ENCODE results near the gene SH3TC1.

Gene SH3TC1

GRCh38 chr4:8198206-8198905 is 734 bp upstream of the SH3TC1 start:
- Mint-ChIP-seq H3K4me3 (peak overlapping the region; percentile 84), H3K9me3 (no peaks in the 10 kb centered on the region), H3K36me3 (no peaks in the 10 kb centered on the region), H3K27ac (peak overlapping the region; percentile 79), H3K4me1 (peaks cover 48% of the 10 kb centered on the region)
- DNase-seq (ENCODE audit: low spot score in 2 of 2) (no peak), ATAC-seq (no peak)

GRCh38 chr4:8199594-8200301 is 658 bp downstream of the SH3TC1 start:
- no peaks in the 10 kb centered on the region for H3K9me3 Mint-ChIP-seq
- peaks cover 50% of the 10 kb centered on the region for H3K4me1 Mint-ChIP-seq
- H3K4me3 Mint-ChIP-seq = peak overlapping the region; percentile 84
- no peaks in the 10 kb centered on the region for H3K36me3 Mint-ChIP-seq
- DNase-seq (ENCODE audit: low spot score in 2 of 2) (peak in 1 of 2 donors; percentile 59), ATAC-seq (no peak)
- H3K27ac Mint-ChIP-seq = peak overlapping the region; percentile 79

- no peaks in the 10 kb centered on the region for H3K9me3 Mint-ChIP-seq
- no peaks in the 10 kb centered on the region for H3K36me3 Mint-ChIP-seq
- H3K27ac Mint-ChIP-seq = peak overlapping the region; percentile 85
- peak overlapping the region; percentile 84 for H3K4me3 Mint-ChIP-seq
- no peak for DNase-seq (ENCODE audit: low spot score in 2 of 2)
- no peak for ATAC-seq
- peaks cover 50% of the 10 kb centered on the region for H3K4me1 Mint-ChIP-seq
These were observed 1.3 kb downstream of the SH3TC1 start for GRCh38 chr4:8200302-8200975.

GRCh38 chr4:8201321-8201781 is 2.3 kb downstream of the SH3TC1 start:
- Mint-ChIP-seq H3K27ac (peak overlapping the region; percentile 85), H3K4me3 (peak overlapping the region; percentile 84), H3K4me1 (peaks cover 55% of the 10 kb centered on the region), H3K9me3 (no peaks in the 10 kb centered on the region), H3K36me3 (no peaks in the 10 kb centered on the region)
- DNase-seq (ENCODE audit: low spot score in 2 of 2) (peak in 1 of 2 donors; percentile 69), ATAC-seq (peak; percentile 51)

GRCh38 chr4:8202108-8203051 is 3.3 kb downstream of the SH3TC1 start:
- no peaks in the 10 kb centered on the region for H3K36me3 Mint-ChIP-seq
- no peaks in the 10 kb centered on the region for H3K9me3 Mint-ChIP-seq
- ATAC-seq (no peak), DNase-seq (ENCODE audit: low spot score in 2 of 2) (no peak)
- peak overlapping the region; percentile 85 for H3K27ac Mint-ChIP-seq
- H3K4me1 Mint-ChIP-seq = peaks cover 55% of the 10 kb centered on the region
- peak overlapping the region; percentile 84 for H3K4me3 Mint-ChIP-seq

GRCh38 chr4:8203052-8203401 is 3.9 kb downstream of the SH3TC1 start:
- no peak for DNase-seq (ENCODE audit: low spot score in 2 of 2)
- H3K36me3 Mint-ChIP-seq = no peaks in the 10 kb centered on the region
- H3K4me1 Mint-ChIP-seq = peaks cover 54% of the 10 kb centered on the region
- no peak overlapping the region for H3K4me3 Mint-ChIP-seq
- no peaks in the 10 kb centered on the region for H3K9me3 Mint-ChIP-seq
- ATAC-seq = no peak
- no peak overlapping the region for H3K27ac Mint-ChIP-seq

- ATAC-seq (no peak), DNase-seq (ENCODE audit: low spot score in 2 of 2) (no peak)
- no peak overlapping the region for H3K27ac Mint-ChIP-seq
- H3K4me1 Mint-ChIP-seq = peaks cover 46% of the 10 kb centered on the region
- H3K4me3 Mint-ChIP-seq = no peak overlapping the region
- no peaks in the 10 kb centered on the region for H3K36me3 Mint-ChIP-seq
- H3K9me3 Mint-ChIP-seq = no peaks in the 10 kb centered on the region
These were observed 4.7 kb downstream of the SH3TC1 start for GRCh38 chr4:8203817-8204216.

- no peaks in the 10 kb centered on the region for H3K9me3 Mint-ChIP-seq
- H3K27ac Mint-ChIP-seq = no peak overlapping the region
- ATAC-seq = no peak
- no peak for DNase-seq (ENCODE audit: low spot score in 2 of 2)
- H3K4me1 Mint-ChIP-seq = peaks cover 38% of the 10 kb centered on the region
- H3K4me3 Mint-ChIP-seq = no peak overlapping the region
- no peaks in the 10 kb centered on the region for H3K36me3 Mint-ChIP-seq
These were observed 5.6 kb downstream of the SH3TC1 start for GRCh38 chr4:8204576-8205227.

- no peaks in the 10 kb centered on the region for H3K36me3 Mint-ChIP-seq
- ATAC-seq = no peak
These were observed 6.2 kb downstream of the SH3TC1 start for GRCh38 chr4:8205241-8205707.

GRCh38 chr4:8205749-8206611 is 6.9 kb downstream of the SH3TC1 start:
- H3K4me3 Mint-ChIP-seq = no peak overlapping the region
- DNase-seq (ENCODE audit: low spot score in 2 of 2) (no peak), ATAC-seq (no peak)
- no peaks in the 10 kb centered on the region for H3K9me3 Mint-ChIP-seq
- H3K36me3 Mint-ChIP-seq = no peaks in the 10 kb centered on the region
- no peak overlapping the region for H3K27ac Mint-ChIP-seq
- peaks cover 25% of the 10 kb centered on the region for H3K4me1 Mint-ChIP-seq

More at GRCh38 chr4:8205241-8205707, 6.2 kb downstream of the SH3TC1 start:
- no peak overlapping the region for H3K4me3 Mint-ChIP-seq
- DNase-seq (ENCODE audit: low spot score in 2 of 2) = no peak
- no peaks in the 10 kb centered on the region for H3K9me3 Mint-ChIP-seq
- peaks cover 32% of the 10 kb centered on the region for H3K4me1 Mint-ChIP-seq
- no peak overlapping the region for H3K27ac Mint-ChIP-seq

GRCh38 chr4:8207314-8207713 is 8.2 kb downstream of the SH3TC1 start:
- Mint-ChIP-seq H3K36me3 (no peaks in the 10 kb centered on the region), H3K4me3 (no peak overlapping the region), H3K9me3 (no peaks in the 10 kb centered on the region), H3K27ac (no peak overlapping the region), H3K4me1 (peaks cover 12% of the 10 kb centered on the region)
- DNase-seq (ENCODE audit: low spot score in 2 of 2) = no peak
- no peak for ATAC-seq

- H3K4me1 Mint-ChIP-seq = peaks cover 11% of the 10 kb centered on the region
- DNase-seq (ENCODE audit: low spot score in 2 of 2) = no peak
- H3K4me3 Mint-ChIP-seq = no peak overlapping the region
- H3K36me3 Mint-ChIP-seq = no peaks in the 10 kb centered on the region
- H3K9me3 Mint-ChIP-seq = no peaks in the 10 kb centered on the region
- no peak overlapping the region for H3K27ac Mint-ChIP-seq
- ATAC-seq = no peak
These were observed 9.5 kb downstream of the SH3TC1 start for GRCh38 chr4:8208565-8208964.

- no peaks in the 10 kb centered on the region for H3K36me3 Mint-ChIP-seq
- H3K9me3 Mint-ChIP-seq = no peaks in the 10 kb centered on the region
- no peak overlapping the region for H3K27ac Mint-ChIP-seq
- DNase-seq (ENCODE audit: low spot score in 2 of 2) = no peak
- H3K4me3 Mint-ChIP-seq = no peak overlapping the region
- ATAC-seq = no peak
- H3K4me1 Mint-ChIP-seq = peaks cover 9% of the 10 kb centered on the region
These were observed 10.2 kb downstream of the SH3TC1 start for GRCh38 chr4:8209181-8209874.

All from stimulated activated effector memory CD8-positive, alpha-beta T cell treated with anti-CD3 and anti-CD28 coated beads, Interleukin-12 subunit alpha, Interleukin-12 subunit beta, amount 100 ng/mL, for 72 hours (primary cell).